GM18519 (cell line): Measurements from ENCODE around the gene BUD13.

Experiments
- ATAC-seq: cut with Tn5 transposase; IDR thresholded peaks from one replicate; pipeline ENCODE4 v1.9.1; 2021; ENCODE audit warnings: mild to moderate bottlenecking, moderate library complexity; ENCODE audit not compliant: unreplicated experiment, low FRiP score

BUD13 gene

DNA sequence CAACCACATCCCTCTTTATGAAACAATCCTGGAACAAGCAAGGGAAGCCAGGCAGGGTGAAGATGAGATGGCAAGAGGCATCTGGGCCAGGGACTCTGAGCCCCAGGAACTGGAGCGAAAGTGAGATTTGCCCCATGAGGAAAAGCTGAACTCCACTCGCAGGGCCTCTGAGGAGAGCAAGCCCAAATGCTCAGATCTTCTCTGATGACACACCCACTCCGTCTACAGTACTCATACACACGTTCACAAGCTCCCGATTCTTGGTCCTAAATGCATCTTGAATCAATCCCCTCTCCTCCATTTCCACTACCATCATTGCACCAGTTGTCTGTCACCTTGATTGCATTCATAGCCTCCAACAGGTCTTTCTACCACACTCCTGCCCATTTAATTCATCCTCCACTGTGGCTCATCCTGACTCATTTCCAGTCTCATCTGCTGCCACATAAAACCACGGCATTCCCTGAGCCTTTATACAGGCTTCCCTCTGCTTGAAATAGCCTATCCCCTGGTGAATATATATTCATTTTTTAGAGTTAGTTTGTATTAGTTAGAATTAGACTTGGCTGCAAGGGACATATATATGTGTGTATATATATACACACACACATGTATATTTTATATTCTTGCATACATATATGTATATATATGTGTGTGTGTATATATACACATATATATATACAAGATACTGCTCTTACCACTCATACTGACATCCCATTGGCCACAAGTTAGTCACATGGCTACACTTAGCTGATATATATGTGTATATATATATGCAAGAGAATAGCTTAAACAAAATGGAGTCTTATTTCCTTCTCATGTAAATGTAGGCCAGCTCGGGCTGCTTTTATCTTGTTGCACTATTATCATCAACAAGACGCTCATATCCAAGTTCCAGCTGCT is 20.3 kb upstream of the BUD13 start:
- ATAC-seq = no peak

DNA sequence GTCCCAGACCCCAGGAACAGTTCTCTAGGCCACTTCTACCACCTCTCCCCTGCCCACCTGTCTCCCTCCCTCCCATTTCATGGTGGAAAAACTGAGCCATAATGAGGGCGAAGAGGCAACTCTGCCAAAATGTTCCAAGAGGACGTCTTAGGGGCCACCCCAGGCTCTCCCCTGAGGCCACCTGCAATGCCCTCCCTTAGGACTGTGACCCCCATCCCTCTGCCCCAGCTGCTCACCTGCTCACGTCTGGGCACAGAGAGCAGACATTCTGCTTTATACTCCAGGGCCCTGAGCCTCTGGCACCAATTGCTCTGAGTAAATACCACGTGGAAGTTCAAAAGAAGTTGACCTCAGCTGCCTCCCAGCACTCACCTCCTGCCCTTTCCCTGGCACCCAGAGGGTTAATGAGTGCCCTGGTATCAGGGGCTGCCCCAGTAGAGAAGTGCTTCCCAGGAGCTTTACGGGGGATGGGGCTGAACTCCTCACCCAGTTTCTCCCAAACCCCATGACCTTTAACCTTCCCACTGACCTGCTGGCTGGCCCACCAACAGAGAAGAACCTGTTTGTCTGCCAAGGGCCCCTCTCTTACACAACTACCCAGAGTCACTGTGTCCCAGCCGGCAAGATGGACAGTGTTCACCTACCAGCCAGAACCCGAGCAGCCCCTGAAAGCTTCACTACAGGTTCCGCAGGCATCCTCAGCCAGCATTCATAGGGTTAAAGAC is 19.5 kb upstream of the BUD13 start:
- no peak for ATAC-seq

DNA sequence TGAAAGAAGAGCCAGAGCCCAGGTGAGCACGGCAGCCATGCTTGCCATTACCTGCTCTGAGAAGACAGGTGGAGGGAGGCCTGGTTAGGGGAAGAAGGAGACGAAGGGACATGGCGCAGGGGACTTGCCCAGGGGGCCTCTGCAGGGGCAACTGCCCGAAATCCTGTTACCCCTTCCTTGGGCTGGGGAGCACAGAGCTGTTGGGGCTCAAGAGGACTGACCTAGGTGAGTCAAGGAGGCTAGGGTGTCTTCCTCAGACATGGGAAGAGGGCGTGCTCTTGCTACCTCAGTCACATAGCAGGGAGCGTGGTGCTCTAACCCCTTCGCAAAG is 19.0 kb upstream of the BUD13 start, which contains the start of gene APOA5:
Gene APOA5, minus strand, starts transcription at position 67 of the 331 bp plus-strand sequence. Its CDS starts 19 bp downstream, at position 48.
- ATAC-seq = no peak

- no peak for ATAC-seq
These were observed 18.4 kb upstream of the BUD13 start for GRCh38 chr11:116791002-116791812.

DNA sequence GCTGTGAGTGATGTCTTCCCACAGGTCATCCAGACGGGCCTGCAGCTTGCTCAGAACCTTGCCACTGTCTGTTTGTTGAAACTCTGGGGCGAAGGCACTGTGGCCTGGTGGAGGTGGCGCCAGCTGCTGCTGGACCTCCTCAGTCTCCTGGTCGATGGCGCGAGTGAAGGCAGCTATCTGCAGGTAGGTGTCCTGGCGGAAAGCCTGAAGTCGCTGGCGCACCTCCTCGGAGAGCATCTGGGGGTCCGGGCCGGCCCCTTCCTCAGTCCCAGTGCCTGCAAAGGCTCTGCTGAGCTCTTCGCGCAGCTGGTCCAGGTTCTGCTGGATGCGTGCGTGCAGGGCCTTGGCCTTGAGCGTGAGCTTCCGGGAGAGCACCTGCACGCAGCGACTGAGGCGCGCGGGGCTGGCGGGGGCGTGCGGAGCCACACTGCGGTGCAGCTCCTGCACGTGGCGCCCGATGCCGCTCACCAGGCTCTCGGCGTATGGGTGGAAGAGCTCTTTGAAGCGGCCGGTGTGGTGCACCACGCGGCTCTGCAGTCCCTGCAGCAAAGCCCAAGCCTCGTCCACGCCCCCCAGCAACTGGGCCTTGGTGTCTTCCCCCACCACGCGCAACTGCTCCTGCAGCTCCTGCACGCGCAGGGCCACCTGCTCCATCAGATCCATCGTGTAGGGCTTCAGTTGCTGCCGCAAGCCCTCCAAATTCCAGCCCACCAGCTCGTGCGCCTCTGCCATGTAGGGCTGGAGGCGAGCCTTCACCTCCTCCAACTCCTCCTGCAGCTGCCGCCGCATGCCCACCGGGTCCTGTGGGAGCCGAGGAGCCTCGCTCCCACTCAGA is 17.6 kb upstream of the BUD13 start:
- no peak for ATAC-seq

DNA sequence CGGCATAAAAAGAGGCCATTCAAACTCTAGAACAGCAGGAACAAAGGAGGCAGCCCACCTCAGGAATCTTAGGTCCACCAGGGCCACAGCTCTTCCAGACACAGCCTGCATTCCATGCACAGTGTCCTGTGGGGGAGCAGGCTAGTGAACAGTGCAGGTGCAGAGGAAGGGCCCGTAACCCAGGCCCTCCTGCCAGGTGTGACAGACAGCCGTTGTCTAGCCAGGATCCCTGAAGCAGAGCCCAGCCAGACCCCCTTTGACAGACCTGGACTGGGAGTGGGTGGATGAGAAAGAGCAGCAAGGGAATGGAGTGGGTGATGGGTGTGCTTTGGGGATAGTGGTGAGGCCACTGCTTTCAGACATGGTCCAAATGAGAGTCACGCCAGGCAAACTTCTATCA is 16.2 kb upstream of the BUD13 start:
- no peak for ATAC-seq

- ATAC-seq = no peak
These were observed 15.7 kb upstream of the BUD13 start for GRCh38 chr11:116788534-116788933.

- peak; percentile 46 for ATAC-seq
These were observed 15.1 kb upstream of the BUD13 start, which contains the start of gene ZPR1 for GRCh38 chr11:116787786-116788486. ZPR1 (minus strand) TSS chr11:116788023; CDS start chr11:116787990, 33 bp downstream.

DNA sequence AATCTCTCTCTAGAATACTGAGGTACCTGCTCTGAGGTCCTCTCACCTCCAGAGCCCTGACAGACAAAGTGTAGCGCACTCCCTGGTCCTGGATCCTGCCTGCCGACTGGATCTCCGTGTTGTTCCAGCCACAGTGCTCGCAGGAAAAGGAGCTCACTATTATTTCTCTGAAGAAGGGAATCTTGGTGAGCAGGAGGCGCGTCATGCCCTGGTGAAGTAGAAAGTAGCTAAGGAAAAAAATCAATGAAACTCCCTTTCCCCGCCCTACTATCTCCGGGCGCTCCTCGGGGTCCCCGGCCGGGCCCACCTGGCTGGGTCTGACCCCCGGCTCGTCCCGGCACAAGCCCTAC is 14.6 kb upstream of the BUD13 start:
- ATAC-seq = no peak

DNA sequence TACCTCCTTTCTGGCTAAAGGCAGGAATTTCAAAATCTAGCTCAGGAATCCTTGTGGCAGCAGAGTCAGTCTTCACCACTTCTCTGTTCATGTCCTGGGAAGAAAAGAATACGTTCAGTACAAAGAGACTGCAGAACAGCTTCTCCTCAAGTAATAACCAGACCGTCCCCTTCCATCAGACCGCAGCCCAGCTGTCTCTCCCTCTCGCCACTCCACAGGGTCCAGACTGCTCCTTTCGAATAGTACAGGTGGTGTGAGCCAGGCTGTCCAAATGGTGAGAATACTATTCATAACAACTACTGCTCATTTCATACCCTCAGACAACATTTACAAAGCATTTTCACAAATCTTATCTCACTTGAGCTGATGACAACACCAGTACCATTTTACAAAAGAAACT is 14.2 kb upstream of the BUD13 start:
- no peak for ATAC-seq

- ATAC-seq = no peak
These were observed 13.5 kb upstream of the BUD13 start for GRCh38 chr11:116786326-116786725.

GRCh38 chr11:116782728-116783127 is 9.9 kb upstream of the BUD13 start:
- no peak for ATAC-seq

DNA sequence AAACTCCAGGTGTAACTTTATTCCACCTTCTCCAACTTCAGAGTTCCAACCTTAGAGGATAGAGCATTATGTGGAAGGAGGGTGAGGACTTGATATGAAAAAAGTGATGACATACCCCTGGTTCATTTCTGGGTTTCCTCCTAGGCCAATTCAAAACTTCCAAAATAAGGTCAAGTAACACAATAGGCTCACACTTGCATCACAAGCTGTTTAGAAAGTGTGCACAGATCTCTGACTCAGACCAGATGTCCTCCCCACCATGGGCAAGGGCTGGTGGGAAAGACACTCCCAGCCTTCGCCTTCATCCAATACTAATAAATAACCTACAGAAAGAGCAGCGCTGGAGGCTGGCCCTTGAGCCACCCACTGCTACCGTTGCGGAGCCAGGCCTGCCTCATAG is 5.8 kb upstream of the BUD13 start:
- no peak for ATAC-seq

GRCh38 chr11:116777056-116777455 is 4.3 kb upstream of the BUD13 start:
- ATAC-seq = no peak

DNA sequence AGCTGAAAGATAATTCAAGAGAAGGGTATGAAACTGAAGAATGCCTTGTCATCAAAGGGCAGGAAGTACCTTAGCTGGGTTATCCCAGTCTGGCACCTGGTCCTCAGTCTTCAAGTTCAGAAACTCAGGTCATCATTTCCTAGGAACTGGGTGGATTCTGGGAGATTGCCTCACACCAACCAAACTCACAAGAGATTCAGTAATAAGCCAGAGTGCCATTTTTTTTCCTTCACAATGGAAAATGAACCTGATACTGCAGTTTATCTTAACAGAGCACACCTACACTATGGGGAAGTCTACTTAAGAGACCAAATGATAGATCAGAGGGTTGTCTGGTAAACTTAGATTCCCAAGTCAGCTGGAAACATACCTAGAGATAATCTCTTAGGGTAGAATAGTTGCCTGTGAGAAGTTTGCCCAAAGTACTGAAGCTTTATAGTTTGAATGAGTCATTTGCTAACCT is 3.8 kb upstream of the BUD13 start:
- no peak for ATAC-seq

DNA sequence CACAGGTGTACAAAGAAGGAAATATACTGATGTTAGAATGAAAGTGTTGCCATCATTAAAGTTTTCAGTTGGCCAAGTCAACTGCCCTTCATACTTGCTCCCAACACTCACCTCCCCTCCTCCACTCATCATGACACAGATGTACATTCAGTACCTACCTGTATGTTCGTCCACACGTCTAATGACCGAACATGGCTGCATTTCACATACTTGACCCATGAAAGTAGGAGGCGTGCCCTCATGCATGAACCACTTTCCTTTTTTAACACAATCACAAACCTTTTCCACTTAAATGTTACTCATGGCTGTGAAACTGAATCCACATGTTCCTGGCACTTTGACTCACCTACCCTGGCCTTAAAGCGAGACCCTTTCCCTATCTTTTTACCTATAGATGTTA is 3.2 kb upstream of the BUD13 start:
- no peak for ATAC-seq

DNA sequence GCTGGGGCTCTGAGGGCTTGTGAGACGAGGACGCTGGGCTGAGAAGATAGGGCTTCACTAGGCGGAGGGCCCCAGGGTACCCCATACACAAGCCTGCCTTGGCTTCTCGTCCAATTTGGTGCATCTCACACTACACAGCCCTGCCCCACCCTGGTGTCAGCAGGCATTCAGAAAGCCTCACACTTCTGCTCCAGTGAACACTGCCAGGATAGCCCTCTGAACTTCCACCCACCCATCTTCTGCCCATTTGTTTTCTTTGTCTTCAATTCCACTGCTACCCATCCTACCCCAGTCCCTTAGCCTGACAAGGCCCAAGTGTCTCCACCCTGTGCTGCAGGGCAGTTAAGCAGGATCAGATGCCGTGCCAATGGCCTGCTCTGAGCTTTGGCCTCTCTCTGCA is 1.9 kb upstream of the BUD13 start:
- ATAC-seq = no peak

DNA sequence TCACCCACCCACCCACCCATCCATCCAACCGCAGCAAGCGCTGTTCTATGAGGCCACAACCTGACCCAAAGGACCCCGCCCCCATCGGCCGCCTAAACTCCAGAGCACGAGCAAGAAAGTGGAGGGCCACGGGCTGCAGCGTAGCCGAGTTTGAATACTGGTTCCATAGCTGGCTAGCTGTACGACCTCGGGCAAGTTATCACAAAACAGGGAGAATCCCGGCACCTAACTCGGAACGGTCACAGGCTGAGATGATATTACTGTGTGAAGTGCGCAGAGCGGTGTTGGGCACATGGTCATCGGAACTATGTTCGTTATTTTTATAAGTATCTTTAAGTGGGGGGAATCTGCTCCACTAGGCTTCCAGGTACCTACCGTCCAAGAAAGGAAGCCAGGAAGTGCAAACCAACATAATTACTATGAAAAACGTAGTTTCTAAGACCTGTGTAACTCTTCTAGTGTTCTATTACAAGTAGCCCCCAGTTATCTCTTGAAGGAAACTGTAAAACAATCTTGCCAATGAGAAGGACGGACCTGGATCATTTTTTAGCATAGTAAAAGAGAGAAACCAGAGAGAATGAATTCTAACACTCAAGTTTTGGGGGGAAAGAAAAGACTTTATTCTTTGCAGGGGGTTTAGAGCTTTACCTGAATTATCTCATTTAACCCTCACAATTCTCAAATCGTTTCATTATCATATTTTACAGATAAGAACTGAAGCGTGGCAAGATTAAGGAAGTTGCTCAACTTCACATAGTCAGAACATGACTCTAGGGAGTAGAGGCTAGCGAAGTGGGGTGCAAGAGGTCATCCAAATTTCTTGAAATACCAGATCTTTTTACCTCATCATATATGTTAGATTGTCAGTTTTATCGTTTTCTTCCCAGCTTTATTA is 663 bp upstream of the BUD13 start:
- peak; percentile 13 for ATAC-seq
